Calu3 (cell line): ENCODE data around the gene ECI1. TPM values are rescaled to one million over a fixed set of nuclear protein-coding genes. Genes with fewer than 3 reads are reported as not detected.

Source experiments
- BruUV-seq: library from RNA; stranded (reverse); fragments of 400-500 nt; replicated peaks from 2 replicates; lab custom pipeline; 2021; lab: Mats Ljungman, UMichigan
- CTCF ChIA-PET: fragments of 300-600 bp; sonication (Branson Sonifier 250); formaldehyde crosslinking; loops from one replicate; lab custom pipeline; 2022; ENCODE audit warnings: antibody characterized with exemption; lab: Charles Lee
- DNase-seq: peaks from one replicate; pipeline ENCODE4 v3.0.0; 2022
- H3K27ac Mint-ChIP-seq: one replicate; pipeline ENCODE4 v1.8.0; 2022; ENCODE audit warnings: mixed read lengths; ENCODE audit not compliant: unreplicated experiment
- H3K27me3 Mint-ChIP-seq: one replicate; pipeline ENCODE4 v1.8.0; 2022; ENCODE audit warnings: mixed read lengths; ENCODE audit not compliant: unreplicated experiment
- H3K36me3 Mint-ChIP-seq: one replicate; pipeline ENCODE4 v1.8.0; 2022; ENCODE audit warnings: mild to moderate bottlenecking, moderate library complexity, mixed read lengths; ENCODE audit not compliant: insufficient read depth, unreplicated experiment
- H3K4me1 Mint-ChIP-seq: one replicate; pipeline ENCODE4 v1.8.0; 2022; ENCODE audit warnings: mild to moderate bottlenecking, low read depth, mixed read lengths; ENCODE audit not compliant: unreplicated experiment
- H3K4me3 Mint-ChIP-seq: one replicate; pipeline ENCODE4 v1.8.0; 2022; ENCODE audit warnings: mild to moderate bottlenecking, low read depth, moderate library complexity, mixed read lengths; ENCODE audit not compliant: unreplicated experiment
- H3K9me3 Mint-ChIP-seq: one replicate; pipeline ENCODE4 v1.8.0; 2022; ENCODE audit warnings: low read depth, mixed read lengths; ENCODE audit not compliant: unreplicated experiment
- intact Hi-C: fragments of 100-400 bp; cut with micrococcal nuclease; formaldehyde crosslinking; loops from one replicate; pipeline ENCODE4 v1.10.0; 2022; ENCODE audit not compliant: unreplicated experiment
- total RNA-seq: library from RNA; stranded (reverse); gene quantifications from 2 replicates; pipeline ENCODE4 v1.2.3, GENCODE V29; 2022
- TF ChIP-seq, protein P1 (sequence below): fragments of 200-600 bp; IDR thresholded peaks from one replicate; pipeline ENCODE4 v1.8.0; 2022; ENCODE audit warnings: antibody characterized with exemption; ENCODE audit not compliant: unreplicated experiment

The ECI1 gene
- total RNA-seq, 1 experiment from 2014 or later = 85.7 TPM

DNA sequence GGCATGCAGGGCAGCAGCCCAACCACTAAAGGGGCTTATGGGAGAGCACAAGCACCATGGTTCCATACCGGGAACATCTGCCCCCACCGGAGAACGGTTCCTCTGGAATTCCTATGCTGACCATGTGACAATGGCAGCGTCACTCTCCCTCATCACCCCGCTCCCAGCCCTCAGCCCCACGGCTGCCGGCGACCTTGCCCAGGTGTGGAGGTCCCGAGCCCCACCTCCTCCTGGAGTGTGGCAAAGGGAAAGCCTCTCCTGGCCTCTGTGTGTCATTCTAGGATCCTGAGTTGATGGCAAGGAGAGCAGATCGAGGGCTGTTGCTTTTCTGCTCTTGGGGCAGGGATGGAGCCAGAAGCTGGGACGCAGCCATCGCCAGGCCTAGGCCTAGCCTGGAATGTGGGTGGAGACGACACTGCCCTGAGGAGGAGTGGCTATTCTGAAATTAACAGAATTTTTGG is 34.4 kb upstream of the ECI1 start:
- no TSS peak for BruUV-seq
- TF ChIP-seq, protein P1, sequence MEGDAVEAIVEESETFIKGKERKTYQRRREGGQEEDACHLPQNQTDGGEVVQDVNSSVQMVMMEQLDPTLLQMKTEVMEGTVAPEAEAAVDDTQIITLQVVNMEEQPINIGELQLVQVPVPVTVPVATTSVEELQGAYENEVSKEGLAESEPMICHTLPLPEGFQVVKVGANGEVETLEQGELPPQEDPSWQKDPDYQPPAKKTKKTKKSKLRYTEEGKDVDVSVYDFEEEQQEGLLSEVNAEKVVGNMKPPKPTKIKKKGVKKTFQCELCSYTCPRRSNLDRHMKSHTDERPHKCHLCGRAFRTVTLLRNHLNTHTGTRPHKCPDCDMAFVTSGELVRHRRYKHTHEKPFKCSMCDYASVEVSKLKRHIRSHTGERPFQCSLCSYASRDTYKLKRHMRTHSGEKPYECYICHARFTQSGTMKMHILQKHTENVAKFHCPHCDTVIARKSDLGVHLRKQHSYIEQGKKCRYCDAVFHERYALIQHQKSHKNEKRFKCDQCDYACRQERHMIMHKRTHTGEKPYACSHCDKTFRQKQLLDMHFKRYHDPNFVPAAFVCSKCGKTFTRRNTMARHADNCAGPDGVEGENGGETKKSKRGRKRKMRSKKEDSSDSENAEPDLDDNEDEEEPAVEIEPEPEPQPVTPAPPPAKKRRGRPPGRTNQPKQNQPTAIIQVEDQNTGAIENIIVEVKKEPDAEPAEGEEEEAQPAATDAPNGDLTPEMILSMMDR = no peak

DNA sequence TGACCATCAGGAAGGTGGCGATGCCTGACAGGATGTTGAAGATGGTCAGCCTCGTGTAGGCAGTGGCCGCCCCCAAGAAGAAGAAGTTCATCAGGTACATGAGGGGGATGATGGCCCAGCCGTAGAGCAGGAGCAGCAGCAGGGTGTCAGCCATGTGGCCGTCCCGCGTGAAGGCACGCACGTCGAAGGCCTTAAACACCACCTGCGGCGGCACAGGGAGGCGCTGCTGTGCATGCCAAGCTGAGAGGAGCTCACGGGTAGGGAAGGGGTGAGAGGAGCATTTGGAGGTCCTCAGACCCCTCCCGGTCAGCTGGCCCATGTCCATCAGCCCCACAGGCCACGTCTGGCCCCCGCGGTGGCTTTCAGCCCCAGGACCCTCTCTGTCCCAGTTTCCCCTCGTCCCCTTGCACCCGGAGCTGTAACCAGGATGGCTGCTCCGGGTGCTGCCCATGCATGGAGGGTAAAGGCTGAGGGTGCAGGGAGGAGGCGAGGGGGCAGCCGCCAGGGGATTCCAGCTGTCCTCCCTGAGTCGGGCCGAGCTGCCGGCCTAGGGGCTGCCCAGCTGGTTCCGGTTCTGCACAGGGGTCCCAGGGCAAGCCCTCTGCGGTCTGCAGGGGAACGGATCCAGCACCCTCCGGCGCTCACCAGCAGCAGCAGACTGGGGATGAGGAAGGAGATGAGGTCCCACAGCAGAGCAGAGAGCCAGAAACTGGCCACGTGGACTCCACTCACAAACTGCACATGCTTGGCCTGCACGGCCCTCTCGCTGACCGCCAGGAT is 33.6 kb upstream of the ECI1 start:
- TF ChIP-seq, protein P1 = no peak
- peaks cover 5% of the 10 kb centered on the region for H3K36me3 Mint-ChIP-seq
- H3K4me3 Mint-ChIP-seq = no peak overlapping the region
- BruUV-seq = no TSS peak
- DNase-seq = no peak
- peaks cover 13% of the 10 kb centered on the region for H3K27me3 Mint-ChIP-seq
- no peaks in the 10 kb centered on the region for H3K9me3 Mint-ChIP-seq
- no peaks in the 10 kb centered on the region for H3K4me1 Mint-ChIP-seq
- intact Hi-C loops = no loop called here
- CTCF ChIA-PET = no interaction called here
- no peak overlapping the region for H3K27ac Mint-ChIP-seq

More for the DNA sequence above, 34.4 kb upstream of the ECI1 start:
- Mint-ChIP-seq H3K4me3 (no peak overlapping the region), H3K27ac (no peak overlapping the region), H3K9me3 (no peaks in the 10 kb centered on the region), H3K4me1 (no peaks in the 10 kb centered on the region), H3K36me3 (peaks cover 5% of the 10 kb centered on the region), H3K27me3 (peaks cover 13% of the 10 kb centered on the region)
- intact Hi-C loops = no loop called here
- no peak for DNase-seq
- CTCF ChIA-PET = no interaction called here

DNA sequence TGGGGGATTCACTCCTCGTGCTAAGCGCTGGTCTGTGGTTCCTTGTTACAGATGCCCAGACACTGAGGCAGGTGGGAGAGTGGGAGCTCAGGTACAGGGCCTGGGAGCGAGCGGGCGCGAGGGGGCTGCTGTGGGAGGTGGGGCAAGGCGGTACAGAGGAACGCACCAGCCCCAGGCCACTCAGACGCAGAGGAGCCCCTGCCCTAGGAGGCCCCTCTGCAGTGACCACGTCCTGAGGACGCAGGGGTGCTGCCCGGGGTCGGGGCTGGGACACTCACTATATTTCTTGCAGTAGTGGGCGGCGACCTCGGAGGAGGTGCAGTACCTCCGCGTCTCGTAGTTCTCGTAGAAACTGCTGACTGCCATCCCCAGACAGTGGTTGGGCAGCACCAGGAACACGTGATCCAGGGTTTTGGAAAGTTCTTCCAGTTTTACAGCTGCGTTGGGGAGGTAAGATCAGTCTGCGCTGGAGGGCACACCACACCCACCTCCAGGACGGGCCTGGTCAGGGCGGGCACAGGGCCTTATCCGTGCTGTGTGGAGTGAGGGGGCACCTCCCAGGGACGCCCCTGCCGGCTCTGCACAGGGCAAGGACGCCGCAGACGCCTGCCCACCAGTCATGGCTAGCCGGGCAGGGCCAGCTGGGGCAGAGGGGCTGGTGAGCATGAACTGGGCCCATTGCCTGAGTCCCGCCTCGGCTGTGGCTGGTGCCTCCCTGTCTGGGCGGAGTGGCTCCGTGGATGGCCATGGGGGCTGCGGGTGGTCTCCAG is 32.8 kb upstream of the ECI1 start:
- H3K9me3 Mint-ChIP-seq = no peaks in the 10 kb centered on the region
- CTCF ChIA-PET = no interaction called here
- no peaks in the 10 kb centered on the region for H3K4me1 Mint-ChIP-seq
- BruUV-seq = no TSS peak
- intact Hi-C loops = no loop called here
- DNase-seq = no peak
- no peak overlapping the region for H3K27ac Mint-ChIP-seq
- peaks cover 13% of the 10 kb centered on the region for H3K27me3 Mint-ChIP-seq
- TF ChIP-seq, protein P1 = no peak
- no peak overlapping the region for H3K4me3 Mint-ChIP-seq
- H3K36me3 Mint-ChIP-seq = peaks cover 5% of the 10 kb centered on the region

DNA sequence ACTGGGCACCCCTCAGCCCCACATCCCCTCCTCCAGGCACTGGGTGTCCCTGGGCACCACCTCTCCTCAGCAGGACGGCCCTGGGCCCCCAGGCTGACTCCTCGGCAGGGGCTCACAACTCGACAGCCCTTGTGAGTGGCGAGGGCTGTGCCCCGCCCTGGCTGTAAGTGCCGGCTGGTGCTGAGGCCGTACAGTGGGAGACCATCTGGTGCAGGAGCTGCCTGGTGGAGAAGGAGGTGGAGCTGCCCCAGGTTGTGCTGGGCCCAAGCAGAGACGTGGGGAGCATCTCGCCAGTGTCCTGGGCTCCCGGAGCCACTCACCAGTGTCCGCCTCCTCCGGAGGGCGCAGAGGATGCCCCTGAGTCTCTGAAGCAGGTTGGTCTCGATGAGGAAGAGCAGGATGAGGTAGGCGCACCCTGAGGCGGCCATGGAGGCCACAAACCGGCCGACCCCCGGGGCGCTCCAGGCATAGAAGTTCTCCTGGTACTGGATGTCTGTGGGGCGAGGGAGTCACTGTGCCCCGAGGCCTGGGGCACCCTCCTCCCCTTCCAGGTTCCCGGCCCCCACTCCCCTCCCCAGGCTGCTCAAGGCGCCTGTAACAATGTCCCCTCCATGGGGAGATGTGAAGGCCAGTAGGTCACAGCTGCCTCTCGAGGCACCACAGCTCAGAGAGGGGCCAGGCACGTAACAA is 31.6 kb upstream of the ECI1 start:
- Mint-ChIP-seq H3K4me3 (no peak overlapping the region), H3K27ac (no peak overlapping the region), H3K27me3 (peaks cover 14% of the 10 kb centered on the region), H3K36me3 (peaks cover 5% of the 10 kb centered on the region), H3K9me3 (no peaks in the 10 kb centered on the region), H3K4me1 (no peaks in the 10 kb centered on the region)
- TF ChIP-seq, protein P1 = no peak
- intact Hi-C loops = no loop called here
- no TSS peak for BruUV-seq
- CTCF ChIA-PET = no interaction called here
- DNase-seq = no peak
